Activated T-cell treated with anti-CD3 and anti-CD28 coated beads, Interleukin-2, amount 50 U/mL, for 4 hours (primary cell): ENCODE measurements around the gene CRABP2. TPM values are rescaled to one million over a fixed set of nuclear protein-coding genes. Genes with fewer than 3 reads are reported as not detected.

Source experiments
- ATAC-seq, 2 donors: fragments of 200-7000 bp; cut with Tn5 transposase; one replicate each; pipeline ENCODE4 v1.10.0; 2021
- DNase-seq: peaks from one replicate; pipeline ENCODE4 v3.0.0-alpha.2; 2020
- H3K27me3 Mint-ChIP-seq: one replicate; pipeline ENCODE4 v1.8.0; 2021; ENCODE audit warnings: low read depth, mixed read lengths
- H3K36me3 Mint-ChIP-seq: one replicate; pipeline ENCODE4 v1.8.0; 2022; ENCODE audit warnings: mixed read lengths; ENCODE audit not compliant: insufficient read depth
- H3K4me1 Mint-ChIP-seq: one replicate; pipeline ENCODE4 v1.8.0; 2021; ENCODE audit warnings: low read depth, mixed read lengths
- H3K4me3 Mint-ChIP-seq: one replicate; pipeline ENCODE4 v1.8.0; 2021; ENCODE audit warnings: mild to moderate bottlenecking, moderate library complexity, mixed read lengths
- H3K9me3 Mint-ChIP-seq: one replicate; pipeline ENCODE4 v1.8.0; 2021; ENCODE audit warnings: mixed read lengths
- total RNA-seq, 3 donors: library from RNA; stranded (reverse); gene quantifications; one replicate each; pipeline ENCODE4 v1.2.1, GENCODE V29; 2021

The CRABP2 gene
- total RNA-seq, 3 donors from 2014 or later, result 1.8 to 2.5 (median 2.4) TPM

GRCh38 chr1:156692925-156693847 is 12.2 kb downstream of the CRABP2 start:
- H3K9me3 Mint-ChIP-seq, result no peaks in the 10 kb centered on the region
- H3K4me3 Mint-ChIP-seq, result no peak overlapping the region
- no peaks in the 10 kb centered on the region for H3K36me3 Mint-ChIP-seq
- H3K27me3 Mint-ChIP-seq, result peaks cover 66% of the 10 kb centered on the region
- DNase-seq (no peak), ATAC-seq (no peak)
- H3K4me1 Mint-ChIP-seq, result peaks cover 22% of the 10 kb centered on the region

GRCh38 chr1:156692441-156692924 is 12.9 kb downstream of the CRABP2 start:
- Mint-ChIP-seq H3K4me1 (peaks cover 22% of the 10 kb centered on the region), H3K27me3 (peaks cover 66% of the 10 kb centered on the region), H3K36me3 (no peaks in the 10 kb centered on the region), H3K9me3 (no peaks in the 10 kb centered on the region), H3K4me3 (no peak overlapping the region)
- no peak for ATAC-seq
- no peak for DNase-seq

GRCh38 chr1:156691665-156692440 is 13.5 kb downstream of the CRABP2 start:
- no peaks in the 10 kb centered on the region for H3K9me3 Mint-ChIP-seq
- no peak for DNase-seq
- H3K4me1 Mint-ChIP-seq, result peaks cover 22% of the 10 kb centered on the region
- H3K36me3 Mint-ChIP-seq, result no peaks in the 10 kb centered on the region
- no peak overlapping the region for H3K4me3 Mint-ChIP-seq
- H3K27me3 Mint-ChIP-seq, result peaks cover 64% of the 10 kb centered on the region
- ATAC-seq, result no peak

- no peaks in the 10 kb centered on the region for H3K36me3 Mint-ChIP-seq
- H3K4me1 Mint-ChIP-seq, result peaks cover 22% of the 10 kb centered on the region
- no peak overlapping the region for H3K4me3 Mint-ChIP-seq
- H3K27me3 Mint-ChIP-seq, result peaks cover 58% of the 10 kb centered on the region
- DNase-seq, result no peak
- ATAC-seq, result no peak
- H3K9me3 Mint-ChIP-seq, result no peaks in the 10 kb centered on the region
Measured at GRCh38 chr1:156691191-156691590, 14.2 kb downstream of the CRABP2 start.

- ATAC-seq, result no peak
Measured at GRCh38 chr1:156690675-156691036, 14.7 kb downstream of the CRABP2 start.

GRCh38 chr1:156689953-156690674 is 15.3 kb downstream of the CRABP2 start:
- Mint-ChIP-seq H3K4me1 (peaks cover 22% of the 10 kb centered on the region), H3K27me3 (peaks cover 58% of the 10 kb centered on the region), H3K9me3 (no peaks in the 10 kb centered on the region), H3K36me3 (no peaks in the 10 kb centered on the region), H3K4me3 (no peak overlapping the region)
- ATAC-seq (peak in 1 of 2 donors; percentile 9), DNase-seq (no peak)

More at GRCh38 chr1:156690675-156691036, 14.7 kb downstream of the CRABP2 start:
- Mint-ChIP-seq H3K4me3 (no peak overlapping the region), H3K27me3 (peaks cover 58% of the 10 kb centered on the region), H3K4me1 (peaks cover 22% of the 10 kb centered on the region), H3K9me3 (no peaks in the 10 kb centered on the region), H3K36me3 (no peaks in the 10 kb centered on the region)
- no peak for DNase-seq

- H3K27me3 Mint-ChIP-seq, result peaks cover 54% of the 10 kb centered on the region
- peak overlapping the region; percentile 37 for H3K4me3 Mint-ChIP-seq
- H3K9me3 Mint-ChIP-seq, result no peaks in the 10 kb centered on the region
- no peaks in the 10 kb centered on the region for H3K36me3 Mint-ChIP-seq
- peak; percentile 73 for DNase-seq
- ATAC-seq, result peak; percentile 97 to 98
- peaks cover 25% of the 10 kb centered on the region for H3K4me1 Mint-ChIP-seq
Measured at GRCh38 chr1:156689035-156689952, 16.1 kb downstream of the CRABP2 start.

- Mint-ChIP-seq H3K4me1 (peaks cover 16% of the 10 kb centered on the region), H3K36me3 (no peaks in the 10 kb centered on the region), H3K9me3 (no peaks in the 10 kb centered on the region), H3K4me3 (no peak overlapping the region), H3K27me3 (peaks cover 44% of the 10 kb centered on the region)
- no peak for DNase-seq
- peak; percentile 81 to 83 for ATAC-seq
Measured at GRCh38 chr1:156684227-156684782, 21.1 kb downstream of the CRABP2 start.

GRCh38 chr1:156682166-156682890 is 23.1 kb downstream of the CRABP2 start:
- Mint-ChIP-seq H3K36me3 (no peaks in the 10 kb centered on the region), H3K9me3 (no peaks in the 10 kb centered on the region), H3K27me3 (peaks cover 53% of the 10 kb centered on the region), H3K4me3 (no peak overlapping the region), H3K4me1 (peaks cover 24% of the 10 kb centered on the region)
- DNase-seq (no peak), ATAC-seq (no peak)

GRCh38 chr1:156681196-156681960 is 24.0 kb downstream of the CRABP2 start:
- Mint-ChIP-seq H3K27me3 (peaks cover 56% of the 10 kb centered on the region), H3K4me3 (no peak overlapping the region), H3K4me1 (peaks cover 26% of the 10 kb centered on the region), H3K9me3 (no peaks in the 10 kb centered on the region), H3K36me3 (no peaks in the 10 kb centered on the region)
- ATAC-seq, result no peak
- DNase-seq, result no peak

GRCh38 chr1:156680056-156680455 is 25.3 kb downstream of the CRABP2 start:
- no peak overlapping the region for H3K4me3 Mint-ChIP-seq
- peaks cover 26% of the 10 kb centered on the region for H3K4me1 Mint-ChIP-seq
- DNase-seq (no peak), ATAC-seq (no peak)
- no peaks in the 10 kb centered on the region for H3K9me3 Mint-ChIP-seq
- H3K36me3 Mint-ChIP-seq, result no peaks in the 10 kb centered on the region
- peaks cover 67% of the 10 kb centered on the region for H3K27me3 Mint-ChIP-seq
